ENCODE measurements around the gene PSMD4. TPM values are rescaled to one million over a fixed set of nuclear protein-coding genes. Genes with fewer than 3 reads are reported as not detected.

PSMD4 gene
- polyA plus RNA-seq, 3 donors = 232 to 266 (median 252) TPM

DNA sequence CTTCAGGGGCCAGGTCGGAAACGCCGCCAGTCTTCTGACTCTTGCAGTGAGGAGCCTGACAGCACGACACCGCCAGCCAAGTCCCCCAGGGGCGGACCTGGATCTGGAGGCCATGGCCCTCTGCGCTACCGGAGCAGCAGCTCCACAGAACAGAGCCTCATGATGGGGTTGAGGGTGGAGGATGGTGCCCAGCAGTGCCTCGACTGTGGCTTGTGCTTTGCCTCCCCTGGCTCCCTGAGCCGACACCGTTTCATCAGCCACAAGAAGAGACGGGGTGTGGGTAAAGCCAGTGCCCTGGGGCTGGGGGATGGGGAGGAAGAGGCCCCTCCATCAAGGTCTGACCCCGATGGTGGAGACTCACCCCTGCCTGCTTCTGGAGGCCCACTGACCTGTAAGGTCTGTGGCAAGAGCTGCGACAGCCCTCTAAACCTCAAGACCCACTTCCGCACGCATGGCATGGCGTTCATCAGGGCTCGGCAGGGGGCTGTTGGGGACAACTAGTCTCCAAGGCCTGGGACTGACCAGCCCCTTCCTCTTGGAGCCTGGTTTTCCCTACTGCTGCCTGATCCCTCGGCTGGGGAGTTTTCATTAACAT, 36.3 kb downstream of the PSMD4 start:
- no peak overlapping the region for H3K9ac ChIP-seq (ENCODE audit: insufficient read depth, low read length, poor library complexity, severe bottlenecking)
- no peak for DNase-seq
- peaks cover 96 to 98% of the 10 kb centered on the region in 2 donors for H3K36me3 ChIP-seq (replicated peaks in 1 of 2; ENCODE audit: control insufficient read depth in 1 of 2, insufficient read depth in 2 of 2, low read length in 2 of 2)
- TF ChIP-seq, protein P1, sequence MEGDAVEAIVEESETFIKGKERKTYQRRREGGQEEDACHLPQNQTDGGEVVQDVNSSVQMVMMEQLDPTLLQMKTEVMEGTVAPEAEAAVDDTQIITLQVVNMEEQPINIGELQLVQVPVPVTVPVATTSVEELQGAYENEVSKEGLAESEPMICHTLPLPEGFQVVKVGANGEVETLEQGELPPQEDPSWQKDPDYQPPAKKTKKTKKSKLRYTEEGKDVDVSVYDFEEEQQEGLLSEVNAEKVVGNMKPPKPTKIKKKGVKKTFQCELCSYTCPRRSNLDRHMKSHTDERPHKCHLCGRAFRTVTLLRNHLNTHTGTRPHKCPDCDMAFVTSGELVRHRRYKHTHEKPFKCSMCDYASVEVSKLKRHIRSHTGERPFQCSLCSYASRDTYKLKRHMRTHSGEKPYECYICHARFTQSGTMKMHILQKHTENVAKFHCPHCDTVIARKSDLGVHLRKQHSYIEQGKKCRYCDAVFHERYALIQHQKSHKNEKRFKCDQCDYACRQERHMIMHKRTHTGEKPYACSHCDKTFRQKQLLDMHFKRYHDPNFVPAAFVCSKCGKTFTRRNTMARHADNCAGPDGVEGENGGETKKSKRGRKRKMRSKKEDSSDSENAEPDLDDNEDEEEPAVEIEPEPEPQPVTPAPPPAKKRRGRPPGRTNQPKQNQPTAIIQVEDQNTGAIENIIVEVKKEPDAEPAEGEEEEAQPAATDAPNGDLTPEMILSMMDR (IDR thresholded peaks at IDR 0.05) = no peak
- no peak overlapping the region for H2AFZ ChIP-seq (ENCODE audit: insufficient read depth, low read depth, low read length, poor library complexity, severe bottlenecking)
- H3K4me2 ChIP-seq (replicated peaks; ENCODE audit: extremely low read depth, low read length, poor library complexity, severe bottlenecking) = no peak overlapping the region
- Mint-ChIP-seq H3K36me3 (peaks cover 81 to 97% of the 10 kb centered on the region in 2 donors), H3K27ac (peak overlapping the region in 2 of 7 donors; percentile 23 to 87), H3K9me3 (peaks cover 0 to 2% (median 0%) of the 10 kb centered on the region in 7 donors), H3K27me3 (ENCODE audit: low read depth in 3 of 3) (no peaks in the 10 kb centered on the region), H3K4me1 (peaks cover 16% of the 10 kb centered on the region), H3K4me3 (no peak overlapping the region)
- H3K4me3 ChIP-seq (replicated peaks in 1 of 3; ENCODE audit: low read depth in 2 of 3, low read length in 3 of 3) = no peak overlapping the region
- H4K20me1 ChIP-seq (ENCODE audit: insufficient read depth, low read length) = peaks cover 83% of the 10 kb centered on the region
- H3K79me2 ChIP-seq (ENCODE audit: insufficient read depth, low read length) = peaks cover 39% of the 10 kb centered on the region
- peak overlapping the region in 1 of 2 donors; percentile 32 for H3K27ac ChIP-seq (ENCODE audit: low read depth in 1 of 2, low read length in 2 of 2)
- WGBS (ENCODE audit: insufficient coverage) = 66% methylated on average over 16 of the region's 19 CpGs
- H3K4me1 ChIP-seq (ENCODE audit: control insufficient read depth in 1 of 2, insufficient read depth in 2 of 2, low read length in 2 of 2) = peaks cover 7 to 11% of the 10 kb centered on the region in 2 donors
- no peaks in the 10 kb centered on the region for H3K27me3 ChIP-seq (ENCODE audit: control insufficient read depth in 2 of 2, insufficient read depth in 2 of 2, low read length in 2 of 2)
- H3K9me3 ChIP-seq (replicated peaks in 1 of 2; ENCODE audit: control insufficient read depth in 1 of 2, insufficient read depth in 1 of 2, low read length in 2 of 2) = no peaks in the 10 kb centered on the region
- intact Hi-C loops (cut with micrococcal nuclease) = no loop called here

DNA sequence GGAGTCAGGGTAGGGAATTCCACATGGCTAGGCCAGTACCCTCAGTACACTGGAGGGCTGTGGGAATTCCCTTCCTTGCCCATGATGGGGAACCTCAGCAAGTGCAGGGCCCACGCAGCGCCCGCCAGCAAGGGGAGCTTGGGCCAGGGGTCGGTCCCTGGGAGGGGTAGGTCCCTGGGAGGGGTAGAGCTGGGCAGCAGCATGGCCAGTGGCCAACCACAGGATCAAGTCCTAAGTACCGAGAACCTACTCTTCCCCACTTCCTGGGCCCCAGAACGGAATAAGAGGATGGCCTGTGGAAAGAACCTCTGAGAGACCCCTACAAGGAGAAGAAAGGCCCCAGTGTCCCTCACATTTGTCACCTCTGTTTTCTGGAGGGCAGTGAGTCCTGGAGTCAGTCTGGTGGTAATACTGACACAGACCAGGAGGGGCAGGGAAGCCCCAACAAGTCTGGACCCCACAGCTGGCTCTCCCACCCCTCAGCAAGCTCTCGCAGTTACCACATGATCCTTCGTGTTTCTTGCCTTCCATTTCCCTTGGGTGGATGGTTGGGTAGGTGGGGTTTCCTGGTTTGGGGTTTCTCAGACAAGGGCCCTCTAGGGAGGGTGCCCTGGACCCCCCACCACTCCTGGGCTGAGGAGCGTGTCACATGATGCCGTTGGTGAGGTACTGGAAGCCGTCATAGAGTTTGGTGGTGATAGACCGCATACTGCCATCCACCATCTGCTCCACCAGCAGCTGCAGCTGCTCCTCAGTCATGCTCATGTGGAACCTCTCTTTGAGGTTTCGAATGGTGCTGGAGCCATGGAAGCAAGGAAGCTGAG, 37.9 kb downstream of the PSMD4 start:
- peak overlapping the region in 1 of 2 donors; percentile 53 for H3K27ac ChIP-seq (ENCODE audit: low read depth in 1 of 2, low read length in 2 of 2)
- no peaks in the 10 kb centered on the region for H3K27me3 ChIP-seq (ENCODE audit: control insufficient read depth in 2 of 2, insufficient read depth in 2 of 2, low read length in 2 of 2)
- H3K4me3 Mint-ChIP-seq = no peak overlapping the region
- H3K9me3 ChIP-seq (replicated peaks in 1 of 2; ENCODE audit: control insufficient read depth in 1 of 2, insufficient read depth in 1 of 2, low read length in 2 of 2) = no peaks in the 10 kb centered on the region
- WGBS (ENCODE audit: insufficient coverage) = 80% methylated on average over 3 of the region's 13 CpGs
- H3K27ac Mint-ChIP-seq = peak overlapping the region in 6 of 7 donors; percentile 43 to 87 (median 56)
- H3K4me1 ChIP-seq (ENCODE audit: control insufficient read depth in 1 of 2, insufficient read depth in 2 of 2, low read length in 2 of 2) = peaks cover 7 to 11% of the 10 kb centered on the region in 2 donors
- no peak overlapping the region for H3K4me3 ChIP-seq (replicated peaks in 1 of 3; ENCODE audit: low read depth in 2 of 3, low read length in 3 of 3)
- H3K4me2 ChIP-seq (replicated peaks; ENCODE audit: extremely low read depth, low read length, poor library complexity, severe bottlenecking) = no peak overlapping the region
- H3K36me3 ChIP-seq (replicated peaks in 1 of 2; ENCODE audit: control insufficient read depth in 1 of 2, insufficient read depth in 2 of 2, low read length in 2 of 2) = peaks cover 94 to 98% of the 10 kb centered on the region in 2 donors
- H3K27me3 Mint-ChIP-seq (ENCODE audit: low read depth in 3 of 3) = peaks cover 0 to 2% (median 0%) of the 10 kb centered on the region in 3 donors
- DNase-seq = no peak
- H3K9ac ChIP-seq (ENCODE audit: insufficient read depth, low read length, poor library complexity, severe bottlenecking) = no peak overlapping the region
- no peak overlapping the region for H2AFZ ChIP-seq (ENCODE audit: insufficient read depth, low read depth, low read length, poor library complexity, severe bottlenecking)
- peaks cover 23% of the 10 kb centered on the region for H3K79me2 ChIP-seq (ENCODE audit: insufficient read depth, low read length)
- peaks cover 77 to 97% of the 10 kb centered on the region in 2 donors for H3K36me3 Mint-ChIP-seq
- H4K20me1 ChIP-seq (ENCODE audit: insufficient read depth, low read length) = peaks cover 66% of the 10 kb centered on the region
- H3K9me3 Mint-ChIP-seq = peaks cover 0 to 2% (median 0%) of the 10 kb centered on the region in 7 donors
- TF ChIP-seq, protein P1 (IDR thresholded peaks at IDR 0.05) = peak; percentile 21
- H3K4me1 Mint-ChIP-seq = peaks cover 16% of the 10 kb centered on the region
- intact Hi-C loops (cut with micrococcal nuclease) = no loop called here
